Activated naive CD4-positive, alpha-beta T cell treated with anti-CD3 and anti-CD28 coated beads, Interleukin-2, amount 50 U/mL, for 72 hours (primary cell): ENCODE results near the gene MYH6. TPM values are rescaled to one million over a fixed set of nuclear protein-coding genes. Genes with fewer than 3 reads are reported as not detected.

Experiments used
- ATAC-seq, 2 donors: fragments of 150-1000 bp; cut with Tn5 transposase; 2 replicates each; pipeline ENCODE4 v1.10.0; 2021; ENCODE audit warnings: mild to moderate bottlenecking in 2 of 2, moderate library complexity in 2 of 2
- DNase-seq, 2 donors: peaks; one replicate each; pipeline ENCODE4 v3.0.0; 2021 to 2022; ENCODE audit warnings: low spot score in 2 of 2
- H3K27ac Mint-ChIP-seq, 2 donors: one replicate each; pipeline ENCODE4 v1.8.0; 2022; ENCODE audit warnings: mild to moderate bottlenecking in 2 of 2, mixed read lengths in 2 of 2
- H3K36me3 Mint-ChIP-seq, 2 donors: one replicate each; pipeline ENCODE4 v1.8.0; 2022; ENCODE audit warnings: mixed read lengths in 2 of 2
- H3K9me3 Mint-ChIP-seq, 2 donors: one replicate each; pipeline ENCODE4 v1.8.0; 2022; ENCODE audit warnings: mixed read lengths in 2 of 2
- total RNA-seq, 2 donors: library from RNA; stranded (reverse); gene quantifications; one replicate each; pipeline ENCODE4 v1.2.3, GENCODE V29; 2022

The MYH6 gene
- total RNA-seq, 2 donors from 2014 or later, result 0.60 TPM; not detected in 1

DNA sequence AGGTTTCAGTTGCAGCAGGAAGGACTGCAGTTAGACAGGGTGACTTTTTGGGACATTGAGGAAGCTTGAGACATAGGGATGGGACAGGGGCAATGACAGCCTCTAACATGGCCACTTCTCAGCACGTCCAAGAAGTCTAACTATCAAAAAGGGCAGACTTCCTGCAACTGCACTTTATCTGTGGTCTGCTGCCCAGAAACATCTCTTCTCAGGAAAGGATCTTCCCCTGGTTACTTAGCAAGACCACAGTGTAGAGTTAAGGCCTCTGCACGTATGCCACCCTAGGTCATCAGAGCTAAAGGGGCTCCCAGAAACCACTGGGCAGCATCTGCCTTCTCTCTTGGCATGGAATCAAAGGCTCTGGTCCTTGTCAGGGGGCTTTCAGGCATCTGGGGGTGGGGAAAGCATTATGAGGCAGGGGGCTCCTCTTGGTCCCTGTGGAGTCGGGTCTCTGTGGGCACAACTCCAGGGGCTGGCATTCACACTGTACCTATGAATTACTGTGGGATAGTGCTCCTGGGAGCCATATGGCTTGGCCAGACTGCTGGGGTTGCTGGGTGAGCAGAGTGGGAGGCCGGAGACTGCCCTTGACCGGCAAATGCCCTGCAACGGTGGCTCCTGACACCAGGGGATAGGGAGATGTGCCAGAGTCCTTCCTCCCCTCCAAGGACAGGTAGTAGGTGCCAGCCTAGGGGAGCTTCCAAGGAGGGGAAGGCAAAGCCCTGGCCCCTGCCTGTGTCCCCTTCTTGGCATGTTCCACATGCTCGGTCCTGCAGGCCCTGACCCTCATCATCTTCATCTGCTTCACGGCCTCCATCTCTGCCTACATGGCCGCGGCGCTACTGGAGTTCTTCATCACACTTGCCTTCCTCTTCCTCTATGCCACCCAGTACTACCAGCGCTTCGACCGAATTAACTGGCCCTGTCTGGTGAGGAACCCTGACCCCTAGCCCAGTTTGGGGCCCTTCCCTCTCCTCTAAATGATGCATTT lies 30.2 kb downstream of the MYH6 start:
- Mint-ChIP-seq H3K36me3 (no peaks in the 10 kb centered on the region), H3K9me3 (no peaks in the 10 kb centered on the region), H3K27ac (peak overlapping the region in 1 of 2 donors; percentile 69)
- DNase-seq (no peak), ATAC-seq (no peak)

DNA sequence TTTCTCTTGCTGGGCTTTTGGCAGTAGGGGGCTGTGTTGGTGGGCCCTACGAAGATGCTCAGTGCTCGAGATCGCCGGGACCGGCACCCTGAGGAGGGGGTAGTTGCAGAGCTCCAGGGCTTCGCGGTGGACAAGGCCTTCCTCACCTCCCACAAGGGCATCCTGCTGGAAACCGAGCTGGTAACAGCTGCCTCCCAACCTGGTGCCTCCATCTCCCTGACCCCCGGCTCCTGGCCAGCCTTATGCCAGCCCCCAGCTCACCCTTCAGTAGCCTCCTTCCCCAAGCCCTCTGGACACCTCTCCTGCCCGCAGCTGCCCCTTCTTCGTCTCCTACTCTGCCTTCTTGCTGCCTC lies 30.9 kb downstream of the MYH6 start:
- DNase-seq (no peak), ATAC-seq (no peak)
- no peaks in the 10 kb centered on the region for H3K36me3 Mint-ChIP-seq
- H3K27ac Mint-ChIP-seq, result peak overlapping the region in 1 of 2 donors; percentile 69
- H3K9me3 Mint-ChIP-seq, result no peaks in the 10 kb centered on the region

DNA sequence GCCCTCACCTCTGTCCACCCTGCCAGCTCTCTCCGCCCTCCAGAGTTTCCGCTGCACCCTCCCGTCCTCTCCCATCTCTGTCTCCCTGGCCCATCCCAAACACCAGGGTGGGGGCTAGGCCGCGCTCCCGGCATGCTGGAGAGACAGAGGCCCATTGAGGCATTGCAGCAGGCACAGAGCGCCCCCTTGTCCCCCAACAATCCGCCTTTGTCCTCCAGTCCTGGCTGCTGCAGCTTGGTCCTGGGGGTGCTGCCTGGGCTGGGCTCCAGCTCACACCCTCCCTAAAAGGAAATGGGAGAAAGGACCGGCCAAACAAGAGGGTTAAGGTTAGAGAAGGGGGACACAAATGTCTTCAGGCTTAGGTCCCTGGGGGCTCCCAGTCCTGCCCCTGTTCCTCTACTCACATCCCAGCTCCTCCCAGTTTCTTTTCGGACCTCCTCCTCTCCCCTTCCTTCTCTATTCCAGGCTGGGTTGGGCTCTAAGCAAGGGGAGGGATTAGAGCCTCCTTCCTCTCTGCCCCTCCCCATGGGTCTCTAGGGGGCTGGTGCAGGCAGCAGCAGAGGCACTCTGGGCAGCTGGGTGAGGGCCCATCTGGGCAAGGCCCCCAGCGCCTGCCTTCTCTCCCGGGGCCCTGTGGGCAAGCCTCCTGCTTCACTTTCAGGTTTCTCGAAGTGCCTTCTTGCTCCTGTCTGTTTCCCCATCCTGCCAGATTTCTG lies 31.4 kb downstream of the MYH6 start, which contains the start of gene CMTM5:
Gene CMTM5, plus strand, starts transcription at position 565 of the 716 bp plus-strand sequence. CDS start 206 bp downstream, outside the sequence.
- no peak for DNase-seq

DNA sequence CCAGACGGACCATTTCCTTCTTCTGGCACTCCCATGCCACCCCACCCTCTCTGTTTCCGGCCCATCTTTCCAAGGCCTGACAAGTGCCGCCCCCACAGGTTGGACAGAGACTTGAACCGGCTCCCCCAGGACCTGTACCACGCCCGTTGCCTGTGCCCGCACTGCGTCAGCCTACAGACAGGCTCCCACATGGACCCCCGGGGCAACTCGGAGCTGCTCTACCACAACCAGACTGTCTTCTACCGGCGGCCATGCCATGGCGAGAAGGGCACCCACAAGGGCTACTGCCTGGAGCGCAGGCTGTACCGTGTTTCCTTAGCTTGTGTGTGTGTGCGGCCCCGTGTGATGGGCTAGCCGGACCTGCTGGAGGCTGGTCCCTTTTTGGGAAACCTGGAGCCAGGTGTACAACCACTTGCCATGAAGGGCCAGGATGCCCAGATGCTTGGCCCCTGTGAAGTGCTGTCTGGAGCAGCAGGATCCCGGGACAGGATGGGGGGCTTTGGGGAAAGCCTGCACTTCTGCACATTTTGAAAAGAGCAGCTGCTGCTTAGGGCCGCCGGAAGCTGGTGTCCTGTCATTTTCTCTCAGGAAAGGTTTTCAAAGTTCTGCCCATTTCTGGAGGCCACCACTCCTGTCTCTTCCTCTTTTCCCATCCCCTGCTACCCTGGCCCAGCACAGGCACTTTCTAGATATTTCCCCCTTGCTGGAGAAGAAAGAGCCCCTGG lies 32.4 kb downstream of the MYH6 start:
- H3K27ac Mint-ChIP-seq, result no peak overlapping the region
- ATAC-seq, result no peak
- no peaks in the 10 kb centered on the region for H3K9me3 Mint-ChIP-seq
- H3K36me3 Mint-ChIP-seq, result no peaks in the 10 kb centered on the region
- no peak for DNase-seq

More for the DNA sequence above, 31.4 kb downstream of the MYH6 start, which contains the start of gene CMTM5:
- peak within 1 kb of the TSS in 1 of 2 donors; percentile 69 for H3K27ac Mint-ChIP-seq
- no peaks in the 10 kb centered on the region for H3K36me3 Mint-ChIP-seq
- no peak for ATAC-seq
- H3K9me3 Mint-ChIP-seq, result no peaks in the 10 kb centered on the region

DNA sequence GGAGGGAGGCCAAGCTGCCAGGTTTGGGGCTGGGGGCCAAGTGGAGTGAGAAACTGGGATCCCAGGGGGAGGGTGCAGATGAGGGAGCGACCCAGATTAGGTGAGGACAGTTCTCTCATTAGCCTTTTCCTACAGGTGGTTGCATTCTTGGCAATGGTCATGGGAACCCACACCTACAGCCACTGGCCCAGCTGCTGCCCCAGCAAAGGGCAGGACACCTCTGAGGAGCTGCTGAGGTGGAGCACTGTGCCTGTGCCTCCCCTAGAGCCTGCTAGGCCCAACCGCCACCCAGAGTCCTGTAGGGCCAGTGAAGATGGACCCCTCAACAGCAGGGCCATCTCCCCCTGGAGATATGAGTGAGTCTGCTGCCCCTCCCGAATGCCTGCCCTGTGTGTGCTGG lies 35.0 kb downstream of the MYH6 start:
- ATAC-seq, result no peak
- Mint-ChIP-seq H3K36me3 (no peaks in the 10 kb centered on the region), H3K27ac (no peak overlapping the region), H3K9me3 (no peaks in the 10 kb centered on the region)
- no peak for DNase-seq

DNA sequence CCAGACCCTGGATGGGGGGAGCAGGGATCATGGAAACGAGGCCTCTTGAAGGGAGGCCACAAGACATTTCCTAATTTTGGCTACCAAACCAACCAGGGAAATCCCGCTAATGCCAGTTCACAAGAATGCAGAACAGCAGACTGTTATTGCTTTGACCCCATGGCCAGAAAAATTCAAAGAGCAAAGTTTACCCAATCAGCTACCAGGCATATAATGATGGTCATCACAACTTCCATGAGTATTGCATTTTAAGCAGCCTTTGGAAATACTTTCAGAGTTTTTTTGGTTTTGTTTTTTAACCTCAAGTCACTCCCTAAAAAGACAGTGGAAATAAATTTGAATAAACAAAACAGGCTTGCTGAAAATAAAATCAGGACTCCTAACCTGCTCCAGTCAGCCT lies 35.6 kb downstream of the MYH6 start, which contains the start of gene IL25:
Gene IL25, plus strand, starts transcription at position 301 of the 400 bp plus-strand sequence.
- ATAC-seq, result no peak
- no peak within 1 kb of the TSS for H3K27ac Mint-ChIP-seq
- no peak for DNase-seq
- H3K9me3 Mint-ChIP-seq, result no peaks in the 10 kb centered on the region
- H3K36me3 Mint-ChIP-seq, result no peaks in the 10 kb centered on the region

DNA sequence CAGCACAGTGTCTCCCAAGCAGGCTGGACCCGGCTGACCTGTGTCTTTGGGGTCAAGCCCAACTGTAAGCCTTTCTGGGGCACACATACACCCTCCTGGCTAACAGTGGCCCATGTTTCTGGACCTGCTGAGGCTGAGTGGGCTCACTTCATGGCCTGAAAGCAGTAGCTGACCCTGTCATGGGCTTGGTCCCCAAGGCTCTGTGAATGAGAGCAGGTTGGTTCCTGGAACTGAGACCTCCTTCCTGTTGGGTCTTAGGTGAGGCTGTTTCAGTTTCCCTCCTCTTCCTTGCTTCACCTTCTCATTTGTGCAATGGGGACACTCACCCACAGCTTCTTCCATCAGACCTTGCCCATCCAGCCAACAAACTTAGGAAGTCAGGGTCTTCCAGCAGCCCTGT lies 36.2 kb downstream of the MYH6 start:
- ATAC-seq (no peak), DNase-seq (no peak)
- H3K9me3 Mint-ChIP-seq, result no peaks in the 10 kb centered on the region
- H3K36me3 Mint-ChIP-seq, result no peaks in the 10 kb centered on the region
- H3K27ac Mint-ChIP-seq, result no peak overlapping the region

DNA sequence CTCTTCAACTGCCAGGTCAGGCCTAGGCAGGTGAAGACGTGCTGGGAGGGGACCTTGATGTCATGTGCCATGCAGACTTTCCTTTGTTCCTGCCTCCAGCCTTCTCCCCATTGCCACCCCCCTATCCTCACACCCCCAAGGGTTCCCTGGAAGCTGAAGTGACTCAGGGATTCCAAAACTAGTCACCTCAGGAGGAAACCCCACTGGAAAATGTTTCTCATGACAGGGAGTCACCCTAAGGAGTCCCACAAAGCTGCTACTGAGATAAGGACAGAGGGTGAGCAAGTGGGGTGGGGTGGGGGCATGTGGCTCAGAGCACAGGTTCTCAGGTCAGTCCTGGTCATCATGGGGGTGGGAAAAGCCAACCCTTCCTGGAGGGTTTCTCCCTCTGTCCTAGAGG lies 37.9 kb downstream of the MYH6 start:
- Mint-ChIP-seq H3K36me3 (no peaks in the 10 kb centered on the region), H3K27ac (no peak overlapping the region), H3K9me3 (no peaks in the 10 kb centered on the region)
- DNase-seq (no peak), ATAC-seq (peak in 1 of 2 donors; percentile 20)

DNA sequence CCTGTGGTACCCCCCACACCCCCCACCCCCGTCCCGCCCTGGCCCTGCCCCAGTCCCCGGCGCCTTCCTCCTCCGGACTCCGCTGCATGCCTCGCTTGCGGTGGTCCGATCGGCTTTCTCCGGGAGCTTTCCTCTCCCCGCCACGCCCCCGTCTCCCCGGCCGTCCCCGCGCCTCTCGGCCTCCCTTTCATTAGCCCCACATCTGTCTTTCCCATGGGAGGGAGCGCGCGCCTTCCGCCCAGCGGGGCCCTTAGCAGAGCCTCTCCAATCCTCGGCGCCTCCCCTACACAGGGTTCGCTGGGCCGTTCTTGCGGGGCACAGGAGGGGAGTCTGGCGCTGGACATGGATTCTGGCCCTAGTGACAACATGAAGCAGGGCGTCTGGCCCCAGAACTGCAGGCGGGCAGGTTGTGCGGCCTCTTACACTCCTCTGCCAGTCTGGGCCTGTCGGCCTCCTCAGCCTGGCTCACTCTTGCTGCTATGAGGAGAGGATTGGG lies 41.6 kb downstream of the MYH6 start:
- Mint-ChIP-seq H3K36me3 (no peaks in the 10 kb centered on the region), H3K9me3 (no peaks in the 10 kb centered on the region), H3K27ac (no peak overlapping the region)
- DNase-seq (no peak), ATAC-seq (no peak)

DNA sequence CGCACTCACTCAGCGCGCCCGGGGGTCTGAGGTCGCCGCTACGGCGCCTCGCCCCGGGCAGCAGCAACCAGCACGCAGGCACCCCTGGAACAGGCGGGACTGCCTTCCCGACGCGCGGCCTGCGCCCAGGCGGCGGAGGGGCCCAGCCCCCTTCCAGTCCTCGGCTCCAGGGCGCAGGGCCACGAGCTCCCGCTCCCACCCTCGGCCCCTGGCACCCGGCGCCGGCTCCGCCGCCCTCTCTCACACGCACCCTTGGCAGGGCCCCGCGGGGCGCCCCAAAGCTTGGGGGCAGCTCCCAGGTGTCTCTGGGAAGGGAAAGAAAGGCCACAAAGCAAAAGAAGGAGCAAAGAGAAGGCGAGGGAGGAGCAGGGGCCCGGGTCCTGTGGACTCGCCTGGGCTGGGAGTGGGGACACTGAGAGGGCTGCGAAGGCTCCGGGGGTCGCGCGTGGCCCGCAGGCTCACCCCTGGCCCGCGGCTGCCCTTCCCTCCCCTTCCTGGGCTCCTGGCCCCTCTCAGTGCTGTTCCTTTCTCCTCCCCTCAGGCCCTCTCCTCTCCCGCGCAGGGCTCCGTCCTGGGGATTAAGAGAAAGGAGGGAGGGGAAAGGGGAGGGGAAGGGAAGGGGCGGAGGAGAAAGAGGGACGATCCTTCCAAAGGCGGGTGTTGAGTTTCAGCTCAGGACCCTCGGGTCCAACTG lies 42.2 kb downstream of the MYH6 start:
- DNase-seq (no peak), ATAC-seq (no peak)
- no peak overlapping the region for H3K27ac Mint-ChIP-seq
- no peaks in the 10 kb centered on the region for H3K9me3 Mint-ChIP-seq
- H3K36me3 Mint-ChIP-seq, result no peaks in the 10 kb centered on the region

DNA sequence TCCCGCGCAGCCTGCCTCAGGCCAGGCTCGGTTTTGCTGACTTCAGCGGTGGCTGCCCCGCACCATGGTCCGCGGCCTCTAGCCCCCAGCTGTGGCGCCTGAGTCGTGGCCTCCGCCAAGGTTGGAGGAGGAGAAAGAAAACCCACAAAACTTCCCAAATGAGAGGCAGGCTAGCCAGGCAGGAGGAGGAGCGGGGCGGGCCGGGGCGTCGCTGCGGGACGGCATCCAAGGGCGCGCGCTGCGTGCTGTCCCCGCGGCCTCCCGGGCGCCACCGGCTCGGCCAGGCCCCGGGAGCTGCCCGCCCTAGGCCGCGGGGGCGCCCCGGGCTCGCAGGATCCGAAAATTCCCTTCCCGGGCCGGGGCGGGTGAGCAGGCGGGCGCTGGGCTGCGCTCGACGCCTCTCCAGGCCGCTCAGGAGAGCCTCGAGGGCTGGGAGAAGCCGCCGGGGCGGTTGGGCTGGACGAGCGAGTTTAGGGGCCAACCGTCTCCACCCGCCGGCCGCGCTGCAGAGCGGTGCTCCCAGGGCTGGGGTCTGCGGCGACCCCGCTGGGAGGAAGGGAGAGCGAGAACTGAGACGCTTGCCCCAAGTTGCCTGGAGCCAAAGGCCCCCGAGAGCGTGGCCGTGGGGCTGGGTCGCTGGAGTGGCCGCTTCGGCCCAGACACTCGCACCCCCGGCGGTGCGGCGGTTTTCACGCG lies 42.9 kb downstream of the MYH6 start, which contains the start of gene EFS:
Gene EFS, minus strand, starts transcription at position 137 of the 696 bp plus-strand sequence. CDS start 147 bp downstream, outside the sequence.
- H3K27ac Mint-ChIP-seq, result no peak within 1 kb of the TSS
- H3K36me3 Mint-ChIP-seq, result no peaks in the 10 kb centered on the region
- no peak for ATAC-seq
- no peak for DNase-seq
- H3K9me3 Mint-ChIP-seq, result no peaks in the 10 kb centered on the region

DNA sequence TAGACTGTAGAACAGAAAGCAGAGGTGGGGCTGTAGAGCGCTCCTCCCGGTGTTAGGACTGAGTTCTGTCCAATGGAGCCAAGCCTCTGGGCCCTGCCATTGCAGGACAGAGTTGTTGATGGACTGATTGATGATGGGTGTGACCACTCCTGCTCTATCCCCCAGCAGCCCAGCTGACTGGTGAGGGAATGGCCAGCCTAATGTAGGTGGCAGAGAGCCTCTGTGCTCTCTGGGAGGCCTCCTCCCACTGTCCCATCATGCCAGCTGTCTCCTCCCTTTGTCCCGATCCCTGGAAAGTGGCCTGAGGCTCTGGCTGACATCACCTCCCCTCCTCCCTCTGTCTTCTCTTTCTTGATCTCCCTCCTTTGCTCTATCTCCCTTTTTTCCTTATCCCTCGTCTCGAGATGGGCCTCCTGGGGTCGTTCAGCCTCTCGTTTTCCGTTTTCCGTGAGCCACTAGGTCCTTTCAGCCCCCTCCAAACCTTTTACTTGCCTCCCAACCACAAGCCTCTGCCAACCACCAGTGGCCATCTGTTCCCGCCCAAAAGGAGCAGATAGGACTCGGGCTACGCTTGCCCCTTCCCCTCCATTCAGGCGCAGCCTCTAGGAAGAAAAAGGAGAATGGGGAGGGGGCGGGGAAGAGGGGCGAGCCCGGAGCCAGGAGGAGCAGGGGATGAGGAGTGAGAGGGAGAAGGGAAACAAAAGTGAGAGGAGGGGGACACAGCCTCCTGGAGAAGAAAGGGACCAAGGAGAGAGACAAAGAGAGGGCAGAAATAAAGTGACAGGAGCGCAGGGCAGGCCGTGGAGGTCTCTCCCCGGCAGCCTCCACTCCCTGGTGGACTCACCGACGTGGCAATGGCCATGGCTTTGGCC lies 43.7 kb downstream of the MYH6 start:
- H3K27ac Mint-ChIP-seq, result no peak overlapping the region
- no peak for ATAC-seq
- no peak for DNase-seq
- no peaks in the 10 kb centered on the region for H3K36me3 Mint-ChIP-seq
- H3K9me3 Mint-ChIP-seq, result no peaks in the 10 kb centered on the region

DNA sequence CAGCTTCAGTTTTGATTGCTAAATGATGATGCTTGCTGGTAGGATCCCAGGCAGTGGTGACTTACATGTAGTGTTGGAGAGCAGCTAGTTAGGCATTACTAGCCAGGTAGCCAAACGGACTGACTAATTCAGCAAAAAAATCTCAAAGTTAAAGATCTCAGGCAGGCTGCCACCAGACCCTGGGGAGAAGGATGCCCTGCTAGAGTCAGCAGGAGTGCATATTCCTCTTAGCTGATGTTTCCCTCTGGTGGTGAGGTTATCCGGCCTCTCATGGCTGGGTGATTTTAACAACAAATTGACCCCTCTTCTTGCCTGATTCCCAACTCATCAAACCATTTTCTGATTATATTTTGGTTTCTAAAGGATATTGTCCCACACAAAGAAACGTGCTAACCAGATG lies 45.9 kb downstream of the MYH6 start:
- Mint-ChIP-seq H3K9me3 (no peaks in the 10 kb centered on the region), H3K27ac (no peak overlapping the region), H3K36me3 (no peaks in the 10 kb centered on the region)
- ATAC-seq (no peak), DNase-seq (no peak)

DNA sequence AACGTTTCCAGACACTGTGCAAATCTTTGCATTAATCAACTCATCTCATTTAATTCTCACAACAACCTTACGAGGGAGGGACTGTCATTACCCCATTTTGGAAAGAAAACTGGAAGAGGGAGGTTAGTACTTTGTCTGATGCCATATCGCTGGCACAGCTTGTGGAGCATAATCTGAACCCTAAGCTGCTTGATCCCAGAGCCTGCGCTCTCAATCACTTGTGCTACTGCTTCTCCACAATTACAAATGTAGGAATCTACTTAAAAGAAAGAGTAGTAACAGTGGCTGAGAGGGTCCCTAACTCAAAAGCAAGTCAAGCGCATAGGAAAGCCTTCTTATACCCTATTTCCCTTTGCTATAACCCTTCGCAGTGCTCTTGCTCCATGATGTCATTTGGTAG lies 46.3 kb downstream of the MYH6 start:
- no peaks in the 10 kb centered on the region for H3K9me3 Mint-ChIP-seq
- no peaks in the 10 kb centered on the region for H3K36me3 Mint-ChIP-seq
- no peak overlapping the region for H3K27ac Mint-ChIP-seq
- DNase-seq, result no peak
- no peak for ATAC-seq

DNA sequence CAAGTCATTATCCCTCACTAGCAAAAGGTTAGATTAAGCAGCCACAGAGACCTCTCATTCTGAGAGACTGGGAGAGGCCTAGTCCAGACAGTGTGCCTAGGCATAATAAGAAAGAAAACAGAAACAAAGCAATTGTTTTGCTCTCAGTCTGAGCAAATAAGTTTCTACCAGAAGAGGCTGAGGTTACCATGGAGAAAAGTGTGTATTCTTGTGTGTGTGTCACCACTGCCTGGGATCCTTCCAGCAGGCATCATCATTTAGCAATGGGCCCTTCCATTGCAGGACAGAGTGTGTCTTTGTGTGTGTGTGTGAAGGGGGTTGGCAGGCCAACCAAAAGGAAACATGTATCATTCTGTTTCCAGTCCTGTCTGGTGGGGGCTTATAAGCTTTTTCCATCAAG lies 46.8 kb downstream of the MYH6 start:
- Mint-ChIP-seq H3K9me3 (no peaks in the 10 kb centered on the region), H3K27ac (no peak overlapping the region), H3K36me3 (no peaks in the 10 kb centered on the region)
- DNase-seq (no peak), ATAC-seq (peak in 1 of 2 donors; percentile 88)
